PC-9 (cell line): ENCODE data around the gene SPEF1. TPM values are rescaled to one million over a fixed set of nuclear protein-coding genes. Genes with fewer than 3 reads are reported as not detected.

ENCODE experiments used
- BruUV-seq: library from RNA; stranded (reverse); fragments of 400-500 nt; replicated peaks from 2 replicates; lab custom pipeline; 2021; lab: Mats Ljungman, UMichigan
- CTCF ChIA-PET: fragments of 300-600 bp; sonication (Branson Sonifier 250); formaldehyde crosslinking; loops from one replicate; lab custom pipeline; 2022; ENCODE audit warnings: antibody characterized with exemption; lab: Charles Lee
- POLR2A ChIA-PET: fragments of 300-600 bp; sonication (Branson Sonifier 250); formaldehyde crosslinking; loops from one replicate; lab custom pipeline; 2022; ENCODE audit warnings: antibody characterized with exemption; ENCODE audit not compliant: unreplicated experiment; lab: Charles Lee
- DNase-seq, 2 experiments: peaks; one replicate each; pipeline versions ENCODE4 v3.0.0 to v3.0.0-alpha.2; 2015 to 2022; ENCODE audit warnings: mixed read lengths in 1 of 2
- H2AFZ ChIP-seq: fragments of 200-600 bp; sonication (generic); 2 replicates; pipeline ENCODE4 v1.8.1; 2017; ENCODE audit warnings: antibody characterized with exemption
- H3F3A ChIP-seq: fragments of 200-600 bp; sonication (generic); 2 replicates; pipeline ENCODE4 v1.8.1; 2017; ENCODE audit warnings: antibody characterized with exemption, mild to moderate bottlenecking, low read depth; ENCODE audit not compliant: insufficient read depth
- H3K27ac ChIP-seq: fragments of 200-600 bp; sonication (generic); 2 replicates; pipeline ENCODE4 v1.6.1; 2016; ENCODE audit warnings: mixed run types
- H3K27me3 ChIP-seq: fragments of 200-600 bp; sonication (generic); 2 replicates; pipeline ENCODE4 v1.6.1; 2016; ENCODE audit warnings: low read depth, mixed run types; ENCODE audit not compliant: insufficient read depth
- H3K36me3 ChIP-seq: fragments of 200-600 bp; sonication (generic); 2 replicates; pipeline ENCODE4 v1.6.1; 2016; ENCODE audit warnings: low read depth, mixed run types
- H3K4me1 ChIP-seq: fragments of 200-600 bp; sonication (generic); replicated peaks from 2 replicates; pipeline ENCODE4 v1.6.1; 2016; ENCODE audit warnings: mixed run types; ENCODE audit not compliant: insufficient read depth
- H3K4me2 ChIP-seq: fragments of 200-600 bp; sonication (generic); 2 replicates; pipeline ENCODE4 v1.6.1; 2017; ENCODE audit warnings: mixed run types
- H3K4me3 ChIP-seq: fragments of 200-600 bp; sonication (generic); 2 replicates; pipeline ENCODE4 v1.6.1; 2016; ENCODE audit warnings: mixed run types
- H3K79me2 ChIP-seq: fragments of 200-600 bp; sonication (generic); 2 replicates; pipeline ENCODE4 v1.6.1; 2017; ENCODE audit warnings: low read depth, mixed run types
- H3K9me2 ChIP-seq: fragments of 200-600 bp; sonication (generic); 2 replicates; pipeline ENCODE4 v1.8.1; 2017; ENCODE audit warnings: mild to moderate bottlenecking; ENCODE audit not compliant: insufficient read depth
- H3K9me3 ChIP-seq: fragments of 200-600 bp; sonication (generic); 2 replicates; pipeline ENCODE4 v1.8.1; 2016; ENCODE audit warnings: low read depth; ENCODE audit not compliant: insufficient read depth
- H4K20me1 ChIP-seq: fragments of 200-600 bp; sonication (generic); 2 replicates; pipeline ENCODE4 v1.8.1; 2017; ENCODE audit not compliant: insufficient read depth
- CTCF ChIP-seq: fragments of 200-600 bp; sonication (generic); conservative IDR thresholded peaks from 2 replicates; pipeline ENCODE4 v1.6.1; 2017; ENCODE audit warnings: mixed run types, antibody characterized with exemption, mild to moderate bottlenecking, moderate library complexity
- EZH2 ChIP-seq: fragments of 200-600 bp; sonication (generic); IDR thresholded peaks from 2 replicates; pipeline ENCODE4 v1.8.0; 2017; ENCODE audit warnings: antibody characterized with exemption, low read depth
- intact Hi-C: fragments of 100-400 bp; cut with micrococcal nuclease; formaldehyde crosslinking; loops from one replicate; pipeline ENCODE4 v1.10.0; 2022; ENCODE audit not compliant: unreplicated experiment
- total RNA-seq: library from RNA; stranded (reverse); gene quantifications from 2 replicates; pipeline ENCODE4 v1.2.3, GENCODE V29; 2021

The SPEF1 gene
- total RNA-seq, 1 experiment from 2014 or later = 2.6 TPM

GRCh38 chr20:3765171-3765882, 15.9 kb downstream of the SPEF1 start:
- no peak for TF ChIP-seq EZH2
- H3K36me3 ChIP-seq = no peaks in the 10 kb centered on the region
- POLR2A ChIA-PET = no interaction called here
- H3K9me2 ChIP-seq = no peaks in the 10 kb centered on the region
- H3K9me3 ChIP-seq = no peaks in the 10 kb centered on the region
- H3K27ac ChIP-seq = no peak overlapping the region
- no peak for DNase-seq
- peaks cover 22% of the 10 kb centered on the region for H3F3A ChIP-seq
- no peaks in the 10 kb centered on the region for H3K27me3 ChIP-seq
- CTCF ChIA-PET = interaction anchor here (0.5 to 2.3 kb wide), 3 partner anchors 14 to 1770 kb away, joined by 4 to 8 read pairs (median 5); no protein-coding TSS in a partner anchor
- no peak overlapping the region for H2AFZ ChIP-seq
- H3K79me2 ChIP-seq = peaks cover 16% of the 10 kb centered on the region
- H3K4me2 ChIP-seq = no peak overlapping the region
- no peak overlapping the region for H3K4me3 ChIP-seq
- BruUV-seq = no TSS peak
- H3K4me1 ChIP-seq = peaks cover 25% of the 10 kb centered on the region
- H4K20me1 ChIP-seq = no peaks in the 10 kb centered on the region; the same call in none of the 2 replicates
- intact Hi-C loops = no loop called here

- H3K27me3 ChIP-seq = no peaks in the 10 kb centered on the region
- no peaks in the 10 kb centered on the region; the same call in none of the 2 replicates for H4K20me1 ChIP-seq
- H3K79me2 ChIP-seq = peaks cover 16% of the 10 kb centered on the region
- intact Hi-C loops = no loop called here
- H3K9me3 ChIP-seq = no peaks in the 10 kb centered on the region
- CTCF ChIA-PET = no interaction called here
- H3K4me1 ChIP-seq = peaks cover 22% of the 10 kb centered on the region
- no peak overlapping the region for H3K4me3 ChIP-seq
- no peaks in the 10 kb centered on the region for H3K9me2 ChIP-seq
- H2AFZ ChIP-seq = no peak overlapping the region
- no peak for TF ChIP-seq EZH2
- no peak overlapping the region for H3K4me2 ChIP-seq
- peaks cover 17% of the 10 kb centered on the region for H3F3A ChIP-seq
- POLR2A ChIA-PET = no interaction called here
- no TSS peak for BruUV-seq
- no peaks in the 10 kb centered on the region for H3K36me3 ChIP-seq
- peak in 1 of 2 experiments; percentile 32 for DNase-seq
- H3K27ac ChIP-seq = no peak overlapping the region
These were observed 16.6 kb downstream of the SPEF1 start for GRCh38 chr20:3764659-3765058.

- H3K9me3 ChIP-seq = no peaks in the 10 kb centered on the region
- intact Hi-C loops = no loop called here
- no peaks in the 10 kb centered on the region for H3K36me3 ChIP-seq
- H3K79me2 ChIP-seq = peaks cover 16% of the 10 kb centered on the region
- H4K20me1 ChIP-seq = no peaks in the 10 kb centered on the region; the same call in none of the 2 replicates
- H3K4me2 ChIP-seq = no peak overlapping the region
- TF ChIP-seq EZH2 (no peak), CTCF (no peak)
- no peaks in the 10 kb centered on the region for H3K9me2 ChIP-seq
- H3F3A ChIP-seq = peaks cover 10% of the 10 kb centered on the region
- H3K4me1 ChIP-seq = peaks cover 15% of the 10 kb centered on the region
- POLR2A ChIA-PET = no interaction called here
- no TSS peak for BruUV-seq
- no peak overlapping the region for H3K4me3 ChIP-seq
- H3K27ac ChIP-seq = no peak overlapping the region
- CTCF ChIA-PET = interaction anchor here (0.6 kb wide), 1 partner anchor 14 kb away, joined by 4 read pairs; no protein-coding TSS in a partner anchor
- no peak overlapping the region for H2AFZ ChIP-seq
- DNase-seq = peak in 1 of 2 experiments; percentile 27
- H3K27me3 ChIP-seq = no peaks in the 10 kb centered on the region
These were observed 17.3 kb downstream of the SPEF1 start for GRCh38 chr20:3763671-3764601.
